ENCODE results near the gene HOXA6. TPM values are rescaled to one million over a fixed set of nuclear protein-coding genes. Genes with fewer than 3 reads are reported as not detected.

The HOXA6 gene
- total and polyA plus RNA-seq, 9 of the 15 experiments (the other 6 are each of a cell fraction or from before 2014, with no cell fraction given), result not detected

- no peak for TF ChIP-seq HES1 (IDR thresholded peaks at IDR 0.05; ENCODE audit: low read depth)
- TF ChIP-seq NFIX (CRISPR knock-in tag; IDR thresholded peaks at IDR 0.05; ENCODE audit: low read depth), result no peak
- TF ChIP-seq CCNT2 (IDR thresholded peaks at IDR 0.05; ENCODE audit: borderline replicate concordance, extremely low read depth, insufficient read length, low read depth, low read length), result no peak
- TF ChIP-seq BCL6 (CRISPR knock-in tag; IDR thresholded peaks at IDR 0.05), result no peak
These were observed 6.8 kb upstream of the HOXA6 start (continued) for GRCh38 chr7:27154369-27154768.

- no peak overlapping the region for H2AFZ ChIP-seq (ENCODE audit: low read depth, low read length)
- intact Hi-C loops (cut with micrococcal nuclease) (no loop called here), in situ Hi-C loops (cut with MboI) (loop anchor here (25.0 kb wide), 3 partner anchors 641 to 1266 kb away; no protein-coding TSS in a partner anchor)
- H3K4me1 ChIP-seq (replicated peaks in 1 of 2; ENCODE audit: control insufficient read depth in 2 of 2, insufficient read depth in 2 of 2, low read length in 2 of 2), result peaks cover 0 to 15% of the 10 kb centered on the region in 2 experiments; a peak in 2 of 5 replicates
- peaks cover 38 to 89% of the 10 kb centered on the region in 2 experiments for H3K27me3 ChIP-seq (ENCODE audit: control insufficient read depth in 2 of 2, insufficient read depth in 2 of 2, low read length in 2 of 2)
- no peak overlapping the region for H3K4me2 ChIP-seq (ENCODE audit: insufficient read depth, low read length)
- H3K9me1 ChIP-seq (ENCODE audit: control insufficient read depth, insufficient read depth, low read length), result no peaks in the 10 kb centered on the region
- no peak overlapping the region for H3K9ac ChIP-seq (ENCODE audit: insufficient read depth in 1 of 2, low read depth in 2 of 2, low read length in 2 of 2)
- no peak overlapping the region for H3K4me3 ChIP-seq
- ChIA-PET POLR2A (no interaction called here), CTCF (ENCODE audit: low intra/inter-chr PET ratio) (no interaction called here)
- FAIRE-seq, result no peak
- H3K9me3 ChIP-seq (replicated peaks; ENCODE audit: control insufficient read depth, insufficient read depth, low read depth, low read length), result no peaks in the 10 kb centered on the region
- DNase-seq (ENCODE audit: extremely low read depth in 1 of 4, low spot score in 3 of 4), result no peak
- no peaks in the 10 kb centered on the region for H3K36me3 ChIP-seq (ENCODE audit: control insufficient read depth, insufficient read depth, low read length)
- no peaks in the 10 kb centered on the region for H3K79me2 ChIP-seq (ENCODE audit: control insufficient read depth, insufficient read depth, low read length)
- ATAC-seq, result no peak
- H4K20me1 ChIP-seq (replicated peaks; ENCODE audit: control insufficient read depth, insufficient read depth, low read length), result no peaks in the 10 kb centered on the region
- no TSS peak for BruUV-seq (replicated peaks)
- 3% methylated on average over 3 of the region's 3 CpGs for WGBS (ENCODE audit: insufficient coverage, low coverage, missing lambda C conversion rate)
- no peak for TF ChIP-seq CHD1 (IDR thresholded peaks at IDR 0.05; ENCODE audit: low read length)
- TF ChIP-seq NCOA1 (IDR thresholded peaks at IDR 0.05; ENCODE audit: low read depth), result no peak
- no peak for TF ChIP-seq E2F4 (CRISPR knock-in tag; IDR thresholded peaks at IDR 0.05; ENCODE audit: low read depth)
- TF ChIP-seq ZSCAN32 (CRISPR knock-in tag; IDR thresholded peaks at IDR 0.05), result no peak
- TF ChIP-seq DIDO1 (tag; IDR thresholded peaks at IDR 0.05; ENCODE audit: low read depth), result no peak
- TF ChIP-seq ZNF785 (CRISPR knock-in tag; IDR thresholded peaks at IDR 0.05), result no peak
- no peak for TF ChIP-seq NRF1 (conservative IDR thresholded peaks at IDR 0.05 in 1 of 2, IDR thresholded peaks at IDR 0.05 in 1 of 2)
- no peak overlapping the region for H3K27ac ChIP-seq (ENCODE audit: extremely low read depth, low read depth, low read length)
These were observed 6.0 kb upstream of the HOXA6 start for GRCh38 chr7:27153526-27153925.
